HEK293 (cell line): ENCODE data around the gene IL15.

Experiments used
- CTCF ChIA-PET: fragments of 350-600 bp; formaldehyde crosslinking; extraction: SDS; loops from one replicate; lab custom pipeline; 2021; ENCODE audit warnings: antibody characterized with exemption; lab: Yijun Ruan, JAX
- POLR2A ChIA-PET: fragments of 300-600 bp; formaldehyde crosslinking; extraction: SDS; loops from one replicate; lab custom pipeline; 2020; ENCODE audit warnings: antibody characterized with exemption, inconsistent platforms; lab: Yijun Ruan, JAX
- H3K27ac ChIP-seq: fragments of 200-500 bp; sonication (Bioruptor generic); 2 replicates; pipeline ENCODE4 v1.5.1; 2014; ENCODE audit warnings: low read depth, low read length, control low read depth, inconsistent platforms; ENCODE audit errors: extremely low read depth
- H3K36me3 ChIP-seq, 2 experiments: fragments of 200-500 bp in 1 of 2; sonication (Bioruptor generic) in 1 of 2; 1 replicate in 1 of 2; 2 replicates in 1 of 2; pipeline ENCODE4 v1.5.1; 2014 to 2017; ENCODE audit warnings: inconsistent platforms in 2 of 2, low read length in 2 of 2; ENCODE audit not compliant: control insufficient read depth in 2 of 2, insufficient read depth in 1 of 2
- H3K4me1 ChIP-seq: fragments of 200-500 bp; sonication (Bioruptor generic); 2 replicates; pipeline ENCODE4 v1.5.1; 2014; ENCODE audit warnings: mild to moderate bottlenecking, low read length, inconsistent platforms; ENCODE audit not compliant: control insufficient read depth, insufficient read depth
- H3K4me3 ChIP-seq: 2 replicates; pipeline ENCODE4 v1.5.1; 2011; ENCODE audit warnings: low read depth, mild to moderate bottlenecking, control low read depth, low read length, moderate library complexity
- H3K9me3 ChIP-seq: fragments of 200-500 bp; sonication (Bioruptor generic); 2 replicates; pipeline ENCODE4 v1.5.1; 2014; ENCODE audit warnings: low read depth, low read length, inconsistent platforms; ENCODE audit not compliant: control insufficient read depth, insufficient read depth
- EGR2 ChIP-seq: fragments of 450-650 bp; formaldehyde crosslinking; IDR thresholded peaks from 2 replicates; pipeline ENCODE4 v1.5.1; 2016; ENCODE audit warnings: low read depth, missing biosample characterization, missing genetic modification characterization
- GFI1B ChIP-seq: fragments of 450-650 bp; formaldehyde crosslinking; IDR thresholded peaks from 2 replicates; pipeline ENCODE4 v1.5.1; 2016; ENCODE audit warnings: missing biosample characterization, missing genetic modification characterization
- GLI2 ChIP-seq: fragments of 450-650 bp; formaldehyde crosslinking; IDR thresholded peaks from 2 replicates; pipeline ENCODE4; 2017; ENCODE audit warnings: missing biosample characterization, missing genetic modification characterization, low read depth, borderline replicate concordance
- GLIS2 ChIP-seq: fragments of 450-650 bp; formaldehyde crosslinking; IDR thresholded peaks from 2 replicates; pipeline ENCODE4 v1.5.1; 2016; ENCODE audit warnings: missing biosample characterization, missing genetic modification characterization
- HOXD13 ChIP-seq: sonication (generic); formaldehyde crosslinking; IDR thresholded peaks from 2 replicates; pipeline ENCODE4 v1.8.0; 2022; ENCODE audit warnings: missing genetic modification reagents, borderline replicate concordance
- KLF9 ChIP-seq: fragments of 450-650 bp; formaldehyde crosslinking; IDR thresholded peaks from 2 replicates; pipeline ENCODE4 v1.5.1; 2016; ENCODE audit warnings: missing biosample characterization, missing genetic modification characterization, low read depth
- RBAK ChIP-seq: fragments of 450-650 bp; formaldehyde crosslinking; IDR thresholded peaks from 2 replicates; pipeline ENCODE4 v1.5.1; 2016; ENCODE audit warnings: missing biosample characterization, missing genetic modification characterization
- ZFP41 ChIP-seq: fragments of 450-650 bp; formaldehyde crosslinking; IDR thresholded peaks from 2 replicates; pipeline ENCODE4 v1.5.1; 2016; ENCODE audit warnings: missing biosample characterization, missing genetic modification characterization, borderline replicate concordance
- ZFP69B ChIP-seq: fragments of 450-650 bp; formaldehyde crosslinking; IDR thresholded peaks from 2 replicates; pipeline ENCODE4 v1.5.1; 2016; ENCODE audit warnings: missing biosample characterization, missing genetic modification characterization
- ZNF112 ChIP-seq: fragments of 450-650 bp; formaldehyde crosslinking; IDR thresholded peaks from 2 replicates; pipeline ENCODE4 v1.5.0; 2017; ENCODE audit warnings: missing biosample characterization, missing genetic modification characterization
- ZNF140 ChIP-seq: fragments of 450-650 bp; formaldehyde crosslinking; IDR thresholded peaks from 2 replicates; pipeline ENCODE4 v1.5.1; 2016; ENCODE audit warnings: missing biosample characterization, missing genetic modification characterization
- ZNF148 ChIP-seq: fragments of 450-650 bp; formaldehyde crosslinking; IDR thresholded peaks from 2 replicates; pipeline ENCODE4 v1.5.0; 2017; ENCODE audit warnings: missing biosample characterization, missing genetic modification characterization, borderline replicate concordance
- ZNF16 ChIP-seq: fragments of 450-650 bp; formaldehyde crosslinking; IDR thresholded peaks from 2 replicates; pipeline ENCODE4 v1.5.1; 2016; ENCODE audit warnings: low read depth, missing biosample characterization, missing genetic modification characterization
- ZNF175 ChIP-seq: fragments of 450-650 bp; formaldehyde crosslinking; IDR thresholded peaks from 2 replicates; pipeline ENCODE4 v1.5.1; 2016; ENCODE audit warnings: missing biosample characterization, missing genetic modification characterization
- ZNF248 ChIP-seq: fragments of 450-650 bp; formaldehyde crosslinking; IDR thresholded peaks from 2 replicates; pipeline ENCODE4 v1.5.1; 2017; ENCODE audit warnings: missing biosample characterization, missing genetic modification characterization
- ZNF391 ChIP-seq: fragments of 450-650 bp; formaldehyde crosslinking; IDR thresholded peaks from 2 replicates; pipeline ENCODE4 v1.5.1; 2016; ENCODE audit warnings: low read depth, missing biosample characterization, missing genetic modification characterization, borderline replicate concordance
- ZNF423 ChIP-seq: fragments of 450-650 bp; formaldehyde crosslinking; IDR thresholded peaks from 2 replicates; pipeline ENCODE4 v1.5.1; 2016; ENCODE audit warnings: missing biosample characterization, missing genetic modification characterization
- ZNF544 ChIP-seq: fragments of 450-650 bp; formaldehyde crosslinking; IDR thresholded peaks from 2 replicates; pipeline ENCODE4 v1.5.0; 2017; ENCODE audit warnings: missing biosample characterization, missing genetic modification characterization
- ZNF580 ChIP-seq: fragments of 450-650 bp; formaldehyde crosslinking; IDR thresholded peaks from 2 replicates; pipeline ENCODE4 v1.5.1; 2016; ENCODE audit warnings: missing biosample characterization, missing genetic modification characterization
- ZNF600 ChIP-seq: fragments of 450-650 bp; formaldehyde crosslinking; IDR thresholded peaks from 2 replicates; pipeline ENCODE4 v1.5.1; 2016; ENCODE audit warnings: missing biosample characterization, missing genetic modification characterization
- ZNF610 ChIP-seq: fragments of 450-650 bp; formaldehyde crosslinking; IDR thresholded peaks from 2 replicates; pipeline ENCODE4 v1.5.1; 2016; ENCODE audit warnings: missing biosample characterization, missing genetic modification characterization, borderline replicate concordance
- ZNF664 ChIP-seq: fragments of 450-650 bp; formaldehyde crosslinking; IDR thresholded peaks from 2 replicates; pipeline ENCODE4 v1.5.1; 2016; ENCODE audit warnings: missing biosample characterization, missing genetic modification characterization
- ZNF692 ChIP-seq: fragments of 450-650 bp; formaldehyde crosslinking; IDR thresholded peaks from 2 replicates; pipeline ENCODE4 v1.5.1; 2016; ENCODE audit warnings: missing biosample characterization, missing genetic modification characterization
- ZNF747 ChIP-seq: fragments of 450-650 bp; formaldehyde crosslinking; IDR thresholded peaks from 2 replicates; pipeline ENCODE4 v1.5.1; 2016; ENCODE audit warnings: missing biosample characterization, missing genetic modification characterization
- ZNF792 ChIP-seq: fragments of 450-650 bp; formaldehyde crosslinking; IDR thresholded peaks from 2 replicates; pipeline ENCODE4 v1.5.1; 2016; ENCODE audit warnings: missing biosample characterization, missing genetic modification characterization
- ZNF837 ChIP-seq: fragments of 450-650 bp; formaldehyde crosslinking; IDR thresholded peaks from 2 replicates; pipeline ENCODE4 v1.5.1; 2016; ENCODE audit warnings: missing biosample characterization, missing genetic modification characterization
- ZSCAN5A ChIP-seq: fragments of 450-650 bp; formaldehyde crosslinking; IDR thresholded peaks from 2 replicates; pipeline ENCODE4 v1.5.1; 2016; ENCODE audit warnings: missing biosample characterization, missing genetic modification characterization
- TF ChIP-seq, protein P1 (sequence below): fragments of 450-650 bp; formaldehyde crosslinking; IDR thresholded peaks from 2 replicates; pipeline ENCODE4 v1.5.1; 2016; ENCODE audit warnings: missing biosample characterization, missing genetic modification characterization
- TF ChIP-seq, protein P2 (sequence below): IDR thresholded peaks from 2 replicates; pipeline ENCODE4 v1.6.1; 2011; ENCODE audit warnings: mild to moderate bottlenecking, low read depth, low read length, borderline replicate concordance

IL15 gene

GRCh38 chr4:141646969-141647368 lies 10.6 kb downstream of the IL15 start (continued):
- TF ChIP-seq ZNF391 (no peak), ZNF112 (no peak), ZNF664 (tag by site-specific recombination) (no peak), ZNF544 (tag by site-specific recombination) (no peak), ZNF692 (tag by site-specific recombination) (no peak), KLF9 (tag by site-specific recombination) (no peak), ZFP69B (tag by site-specific recombination) (no peak), HOXD13 (no peak), ZNF175 (tag by site-specific recombination) (no peak), ZNF600 (tag by site-specific recombination) (no peak)

DNA sequence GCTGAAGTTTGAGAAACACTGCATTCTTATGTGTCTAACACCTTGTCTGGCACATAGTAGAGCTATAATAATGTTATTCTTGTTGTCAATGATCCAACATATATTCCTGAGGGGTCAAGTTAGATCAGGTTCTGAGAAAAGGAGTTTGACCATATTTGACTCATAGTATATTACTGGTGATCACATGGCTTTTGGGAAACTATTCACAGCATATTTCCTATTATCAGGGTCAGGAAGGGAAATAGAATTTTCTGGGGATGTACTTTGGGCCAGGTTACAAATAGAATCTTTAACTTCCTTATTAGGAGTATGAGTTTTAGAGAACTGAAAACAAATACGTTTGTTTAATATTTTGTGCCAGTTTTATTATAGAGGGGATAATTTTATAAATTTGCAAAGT lies 11.6 kb downstream of the IL15 start:
- no peak overlapping the region for H3K4me3 ChIP-seq
- CTCF ChIA-PET = no interaction called here
- no peak for TF ChIP-seq ZNF747 (tag by site-specific recombination)
- no peak for TF ChIP-seq GLIS2 (tag by site-specific recombination)
- TF ChIP-seq GFI1B (tag by site-specific recombination) = no peak
- TF ChIP-seq GLI2 (tag by site-specific recombination) = no peak
- no peak for TF ChIP-seq ZNF423 (tag by site-specific recombination)
- TF ChIP-seq ZFP41 = no peak
- TF ChIP-seq, protein P1, sequence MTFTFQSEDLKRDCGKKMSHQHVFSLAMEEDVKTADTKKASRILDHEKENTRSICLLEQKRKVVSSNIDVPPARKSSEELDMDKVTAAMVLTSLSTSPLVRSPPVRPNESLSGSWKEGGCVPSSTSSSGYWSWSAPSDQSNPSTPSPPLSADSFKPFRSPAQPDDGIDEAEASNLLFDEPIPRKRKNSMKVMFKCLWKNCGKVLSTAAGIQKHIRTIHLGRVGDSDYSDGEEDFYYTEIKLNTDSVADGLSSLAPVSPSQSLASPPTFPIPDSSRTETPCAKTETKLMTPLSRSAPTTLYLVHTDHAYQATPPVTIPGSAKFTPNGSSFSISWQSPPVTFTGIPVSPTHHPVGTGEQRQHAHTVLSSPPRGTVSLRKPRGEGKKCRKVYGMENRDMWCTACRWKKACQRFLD = no peak
- no peak for TF ChIP-seq ZNF16 (tag by site-specific recombination)
- TF ChIP-seq EGR2 (tag by site-specific recombination) = no peak
- no peak for TF ChIP-seq ZNF148
- TF ChIP-seq ZNF792 (tag by site-specific recombination) = no peak
- TF ChIP-seq, protein P2, sequence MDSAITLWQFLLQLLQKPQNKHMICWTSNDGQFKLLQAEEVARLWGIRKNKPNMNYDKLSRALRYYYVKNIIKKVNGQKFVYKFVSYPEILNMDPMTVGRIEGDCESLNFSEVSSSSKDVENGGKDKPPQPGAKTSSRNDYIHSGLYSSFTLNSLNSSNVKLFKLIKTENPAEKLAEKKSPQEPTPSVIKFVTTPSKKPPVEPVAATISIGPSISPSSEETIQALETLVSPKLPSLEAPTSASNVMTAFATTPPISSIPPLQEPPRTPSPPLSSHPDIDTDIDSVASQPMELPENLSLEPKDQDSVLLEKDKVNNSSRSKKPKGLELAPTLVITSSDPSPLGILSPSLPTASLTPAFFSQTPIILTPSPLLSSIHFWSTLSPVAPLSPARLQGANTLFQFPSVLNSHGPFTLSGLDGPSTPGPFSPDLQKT = no peak
- no peak for TF ChIP-seq ZSCAN5A (tag by site-specific recombination)
- TF ChIP-seq RBAK (tag by site-specific recombination) = no peak
- TF ChIP-seq ZNF837 (tag by site-specific recombination) = no peak
- TF ChIP-seq KLF9 (tag by site-specific recombination) = no peak
- no peak for TF ChIP-seq ZNF610 (tag by site-specific recombination)
- no peak for TF ChIP-seq ZNF140 (tag by site-specific recombination)
- no peak for TF ChIP-seq ZNF248
- TF ChIP-seq ZNF580 (tag by site-specific recombination) = no peak
- TF ChIP-seq, all 188 proteins: peak for 0
- no peaks in the 10 kb centered on the region for H3K9me3 ChIP-seq
- peaks cover 4% of the 10 kb centered on the region; the same call in 1 of the 2 replicates for H3K4me1 ChIP-seq
- no peaks in the 10 kb centered on the region for H3K36me3 ChIP-seq
- POLR2A ChIA-PET = no interaction called here
- no peak overlapping the region for H3K27ac ChIP-seq
